ENCODE data around the gene SEMA3D.

Gene SEMA3D

DNA sequence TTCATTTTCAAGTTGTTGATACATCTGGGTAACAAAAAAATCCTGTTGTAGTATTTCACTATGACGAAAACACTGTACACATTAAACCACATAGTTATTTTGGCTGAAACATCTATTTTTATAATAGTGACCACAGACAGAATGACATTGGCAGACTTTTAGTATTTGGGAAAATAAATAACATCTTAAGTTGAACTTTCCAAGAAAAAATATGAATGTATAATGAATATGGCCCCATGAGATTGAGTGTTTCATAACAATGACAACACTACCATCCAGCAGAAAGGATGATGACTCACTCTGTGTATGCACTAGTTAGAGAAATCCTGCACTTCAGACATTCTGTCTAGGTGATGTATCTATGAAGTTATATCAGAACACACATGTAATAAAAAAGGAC is 118.1 kb downstream of the SEMA3D start:
- no peak overlapping the region for H3K27ac ChIP-seq
- TF ChIP-seq Cebpa-rat (IDR thresholded peaks at IDR 0.05): no peak
- H3K27me3 ChIP-seq: no peaks in the 10 kb centered on the region
- peaks cover 18% of the 10 kb centered on the region for H3K4me1 ChIP-seq
- H4K20me1 ChIP-seq: no peaks in the 10 kb centered on the region
- no peak overlapping the region for H3K4me2 ChIP-seq
- no peak overlapping the region for H3K9ac ChIP-seq
- H3K4me3 ChIP-seq: no peak overlapping the region
- H3K36me3 ChIP-seq: no peaks in the 10 kb centered on the region
- H3K9me3 ChIP-seq: no peaks in the 10 kb centered on the region

DNA sequence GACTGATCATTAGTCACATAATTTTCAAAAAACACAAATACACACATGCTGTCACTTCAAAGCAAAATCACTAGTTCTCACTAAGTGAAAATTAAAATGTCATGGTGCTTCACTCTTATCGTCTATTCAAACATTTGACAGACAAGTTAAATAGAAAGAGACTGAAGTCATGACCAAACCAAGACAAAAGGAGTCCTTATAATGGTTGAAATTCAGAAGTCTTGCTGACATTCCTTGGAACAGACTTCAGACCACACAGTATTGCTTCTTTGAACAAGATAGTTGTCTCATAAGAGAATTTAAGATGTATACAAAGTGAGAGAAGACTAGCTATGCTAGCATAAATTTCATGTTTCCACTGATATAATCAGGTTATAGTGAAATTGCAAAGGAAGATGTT is 119.5 kb downstream of the SEMA3D start:
- Histone ChIP-seq H3K9me3 (no peaks in the 10 kb centered on the region), H4K20me1 (no peaks in the 10 kb centered on the region), H3K9ac (no peak overlapping the region), H3K4me1 (peaks cover 18% of the 10 kb centered on the region), H3K27me3 (no peaks in the 10 kb centered on the region), H3K4me3 (no peak overlapping the region), H3K4me2 (no peak overlapping the region), H3K27ac (no peak overlapping the region), H3K36me3 (no peaks in the 10 kb centered on the region)
- TF ChIP-seq Cebpa-rat (IDR thresholded peaks at IDR 0.05): no peak

DNA sequence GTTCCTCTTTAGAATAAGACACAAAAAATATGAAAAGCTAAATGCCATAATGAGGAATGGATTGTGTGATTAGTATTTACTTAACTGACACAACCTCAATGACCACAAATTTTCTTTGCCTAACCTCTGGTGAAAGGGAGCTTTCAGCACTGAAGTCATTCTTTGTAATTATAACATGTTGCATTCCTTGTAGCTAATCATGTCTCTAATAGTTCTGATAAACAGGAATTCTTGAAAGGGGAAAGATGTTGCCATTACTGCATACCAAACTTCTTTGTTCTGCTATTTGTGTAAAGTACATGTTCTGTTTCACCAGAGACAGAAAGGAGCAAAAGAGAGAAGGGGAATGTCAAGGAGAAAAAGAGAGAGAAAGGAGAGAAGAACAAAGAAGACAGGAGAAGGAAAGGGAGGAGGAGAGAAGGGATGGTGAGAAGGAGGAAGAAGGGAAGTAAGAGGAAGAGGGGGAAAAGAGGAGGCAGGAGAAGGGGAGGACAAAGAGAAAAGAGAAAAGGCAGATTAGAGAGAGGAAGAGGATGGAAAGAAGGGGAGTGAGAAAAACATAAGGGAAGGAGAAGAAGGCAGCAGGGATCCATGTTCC is 120.9 kb downstream of the SEMA3D start:
- Histone ChIP-seq H3K9ac (no peak overlapping the region), H3K27me3 (no peaks in the 10 kb centered on the region), H3K4me3 (no peak overlapping the region), H3K27ac (no peak overlapping the region), H4K20me1 (no peaks in the 10 kb centered on the region), H3K4me1 (peaks cover 18% of the 10 kb centered on the region), H3K36me3 (no peaks in the 10 kb centered on the region), H3K9me3 (no peaks in the 10 kb centered on the region), H3K4me2 (no peak overlapping the region)
- TF ChIP-seq Cebpa-rat (IDR thresholded peaks at IDR 0.05): no peak

DNA sequence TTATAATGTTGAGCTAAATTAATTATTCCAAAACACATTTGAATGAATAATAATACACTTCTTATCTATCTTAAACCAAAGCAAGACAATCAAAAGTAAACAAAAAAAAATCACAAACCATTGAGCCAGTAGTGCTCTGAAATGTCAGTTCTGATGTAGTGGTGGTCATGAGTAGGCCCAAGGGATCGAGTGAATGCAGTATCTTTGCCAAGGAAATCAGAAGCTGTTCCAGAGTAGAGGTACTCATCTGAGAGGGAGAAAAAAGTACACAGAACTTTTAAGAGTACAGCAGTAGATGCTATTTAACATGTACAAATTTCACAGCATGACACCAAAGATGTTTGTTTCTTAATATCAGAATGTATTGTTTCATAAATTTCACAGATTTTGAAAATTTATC is 121.5 kb downstream of the SEMA3D start:
- no peaks in the 10 kb centered on the region for H3K27me3 ChIP-seq
- no peak overlapping the region for H3K4me2 ChIP-seq
- H4K20me1 ChIP-seq: no peaks in the 10 kb centered on the region
- H3K27ac ChIP-seq: no peak overlapping the region
- no peak overlapping the region for H3K4me3 ChIP-seq
- no peak overlapping the region for H3K9ac ChIP-seq
- H3K9me3 ChIP-seq: no peaks in the 10 kb centered on the region
- H3K4me1 ChIP-seq: peaks cover 17% of the 10 kb centered on the region
- H3K36me3 ChIP-seq: no peaks in the 10 kb centered on the region
- no peak for TF ChIP-seq Cebpa-rat (IDR thresholded peaks at IDR 0.05)

- Histone ChIP-seq H3K27me3 (no peaks in the 10 kb centered on the region), H3K27ac (no peak overlapping the region), H4K20me1 (no peaks in the 10 kb centered on the region), H3K9me3 (no peaks in the 10 kb centered on the region), H3K4me1 (no peaks in the 10 kb centered on the region), H3K4me2 (no peak overlapping the region), H3K36me3 (no peaks in the 10 kb centered on the region), H3K4me3 (no peak overlapping the region), H3K9ac (no peak overlapping the region)
- TF ChIP-seq Cebpa-rat (IDR thresholded peaks at IDR 0.05): no peak
Measured at GRCh38 chr7:85062651-85063050, 124.2 kb downstream of the SEMA3D start.

DNA sequence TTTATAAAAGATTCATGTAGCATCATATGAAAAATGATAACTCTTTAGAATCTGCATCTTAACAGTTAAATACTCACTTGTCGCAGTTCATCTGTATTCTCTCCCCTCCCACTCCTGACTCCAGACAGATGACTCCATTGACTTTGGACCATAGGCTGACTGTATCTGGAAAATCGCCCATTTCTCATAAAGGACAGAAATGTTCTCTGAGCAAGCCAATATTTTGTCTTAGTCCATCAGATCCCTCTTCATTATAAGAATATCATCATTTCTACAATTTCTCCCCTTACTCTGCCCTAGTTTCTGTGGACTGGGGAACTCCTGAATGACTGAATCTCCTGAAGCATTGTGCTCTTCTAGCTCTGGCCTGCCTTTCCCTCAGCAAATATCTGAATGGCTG is 125.4 kb downstream of the SEMA3D start:
- no peaks in the 10 kb centered on the region for H3K4me1 ChIP-seq
- no peak overlapping the region for H3K4me2 ChIP-seq
- H3K36me3 ChIP-seq: no peaks in the 10 kb centered on the region
- no peaks in the 10 kb centered on the region for H3K9me3 ChIP-seq
- no peak overlapping the region for H3K27ac ChIP-seq
- no peak overlapping the region for H3K4me3 ChIP-seq
- no peaks in the 10 kb centered on the region for H4K20me1 ChIP-seq
- TF ChIP-seq Cebpa-rat (IDR thresholded peaks at IDR 0.05): no peak
- H3K9ac ChIP-seq: no peak overlapping the region
- no peaks in the 10 kb centered on the region for H3K27me3 ChIP-seq

DNA sequence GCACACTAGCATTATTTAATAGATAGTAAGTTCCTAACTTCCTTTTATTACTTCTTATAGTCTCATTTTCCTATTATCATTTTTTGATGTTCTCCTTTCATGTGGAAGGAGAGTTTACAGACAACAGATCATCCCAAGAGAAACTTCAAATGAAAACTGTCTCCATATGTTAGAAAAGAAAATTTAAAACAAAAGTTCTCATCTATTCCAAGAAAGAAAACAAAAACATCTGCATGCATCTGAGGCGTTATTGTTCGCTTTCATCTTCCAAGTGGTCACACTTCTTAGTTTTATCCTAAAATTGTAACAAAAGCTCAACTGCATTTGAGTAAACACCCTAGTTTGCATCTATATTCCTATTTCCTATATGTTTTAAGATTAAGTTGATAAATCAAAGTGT is 126.2 kb downstream of the SEMA3D start:
- Histone ChIP-seq H3K4me3 (no peak overlapping the region), H4K20me1 (no peaks in the 10 kb centered on the region), H3K27me3 (no peaks in the 10 kb centered on the region), H3K4me1 (no peaks in the 10 kb centered on the region), H3K4me2 (no peak overlapping the region), H3K9me3 (no peaks in the 10 kb centered on the region), H3K27ac (no peak overlapping the region), H3K9ac (no peak overlapping the region), H3K36me3 (no peaks in the 10 kb centered on the region)
- no peak for TF ChIP-seq Cebpa-rat (IDR thresholded peaks at IDR 0.05)

DNA sequence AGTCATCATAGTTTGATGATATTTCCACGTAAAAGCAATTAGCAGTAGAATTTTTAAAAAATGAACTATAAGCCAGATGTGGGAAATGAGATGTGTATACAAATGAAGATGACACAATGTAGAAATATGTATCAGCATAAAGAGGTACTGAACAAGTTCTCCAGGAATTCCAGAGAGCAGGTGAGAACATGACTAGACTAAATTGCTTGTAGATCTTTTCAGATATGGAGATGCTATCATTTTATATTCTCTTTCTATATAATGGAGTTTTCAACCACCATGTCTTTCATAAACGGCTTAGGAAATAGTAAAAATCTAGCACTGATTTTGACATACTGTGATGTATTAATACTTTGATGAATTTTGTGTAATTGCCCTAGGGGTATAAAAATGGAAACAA is 130.9 kb downstream of the SEMA3D start:
- H3K36me3 ChIP-seq: no peaks in the 10 kb centered on the region
- no peak for TF ChIP-seq Cebpa-rat (IDR thresholded peaks at IDR 0.05)
- H3K4me2 ChIP-seq: no peak overlapping the region
- H3K27me3 ChIP-seq: no peaks in the 10 kb centered on the region
- no peaks in the 10 kb centered on the region for H3K9me3 ChIP-seq
- no peak overlapping the region for H3K4me3 ChIP-seq
- H3K9ac ChIP-seq: no peak overlapping the region
- no peaks in the 10 kb centered on the region for H4K20me1 ChIP-seq
- no peak overlapping the region for H3K27ac ChIP-seq
- H3K4me1 ChIP-seq: no peaks in the 10 kb centered on the region

GRCh38 chr7:85055196-85055595 is 131.7 kb downstream of the SEMA3D start:
- Histone ChIP-seq H3K27ac (no peak overlapping the region), H3K4me3 (no peak overlapping the region), H3K27me3 (no peaks in the 10 kb centered on the region), H3K9ac (no peak overlapping the region), H3K4me2 (no peak overlapping the region), H3K9me3 (no peaks in the 10 kb centered on the region), H4K20me1 (no peaks in the 10 kb centered on the region), H3K36me3 (no peaks in the 10 kb centered on the region), H3K4me1 (no peaks in the 10 kb centered on the region)
- TF ChIP-seq Cebpa-rat (IDR thresholded peaks at IDR 0.05): no peak

DNA sequence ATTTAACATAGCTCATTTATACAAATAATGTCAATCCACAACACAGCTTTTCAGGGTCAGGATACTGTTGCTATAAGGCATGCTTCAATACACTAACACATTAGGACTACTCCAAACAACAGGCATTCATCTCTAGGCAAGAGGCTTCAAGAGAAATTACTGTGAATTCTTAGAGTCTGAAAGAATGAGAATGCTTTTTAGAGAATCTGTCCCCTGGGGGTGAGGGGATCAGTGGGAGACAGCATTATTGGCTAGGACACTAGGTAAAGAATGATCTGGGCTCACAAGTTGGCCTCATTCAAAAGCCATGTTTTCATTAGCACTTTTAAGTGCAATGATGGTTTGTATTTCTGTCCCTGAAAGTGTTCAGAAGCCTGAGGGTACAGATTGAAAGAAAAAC is 132.6 kb downstream of the SEMA3D start:
- H3K4me1 ChIP-seq: no peaks in the 10 kb centered on the region
- TF ChIP-seq Cebpa-rat (IDR thresholded peaks at IDR 0.05): no peak
- no peak overlapping the region for H3K9ac ChIP-seq
- H4K20me1 ChIP-seq: no peaks in the 10 kb centered on the region
- H3K27me3 ChIP-seq: no peaks in the 10 kb centered on the region
- H3K4me2 ChIP-seq: no peak overlapping the region
- no peaks in the 10 kb centered on the region for H3K9me3 ChIP-seq
- no peaks in the 10 kb centered on the region for H3K36me3 ChIP-seq
- H3K4me3 ChIP-seq: no peak overlapping the region
- no peak overlapping the region for H3K27ac ChIP-seq

GRCh38 chr7:85052894-85053293 is 134.0 kb downstream of the SEMA3D start:
- H3K4me3 ChIP-seq: no peak overlapping the region
- no peaks in the 10 kb centered on the region for H4K20me1 ChIP-seq
- no peaks in the 10 kb centered on the region for H3K27me3 ChIP-seq
- H3K9ac ChIP-seq: no peak overlapping the region
- H3K27ac ChIP-seq: no peak overlapping the region
- H3K4me1 ChIP-seq: no peaks in the 10 kb centered on the region
- no peak overlapping the region for H3K4me2 ChIP-seq
- no peaks in the 10 kb centered on the region for H3K36me3 ChIP-seq
- no peaks in the 10 kb centered on the region for H3K9me3 ChIP-seq
- TF ChIP-seq Cebpa-rat (IDR thresholded peaks at IDR 0.05): no peak
